HG03139 (cell line): ENCODE data around the gene ZNF735.
"Not testable (repeated sequence)": the region's sequence is repeated elsewhere in the genome, so short reads cannot be mapped to it uniquely, and the experiment has no call there.

ENCODE experiments used
- ATAC-seq: cut with Tn5 transposase; IDR thresholded peaks from one replicate; pipeline ENCODE4 v1.9.1; 2021; ENCODE audit not compliant: unreplicated experiment

Gene ZNF735

GRCh38 chr7:64206903-64207302, at the start of gene ZNF735:
TSS of gene ZNF735 (plus strand) at chr7:64207203. CDS start at chr7:64207203, 0 bp downstream.
- no peak for ATAC-seq

- not testable (repeated sequence) for ATAC-seq
Observed at GRCh38 chr7:64170974-64171373, 36.0 kb upstream of the ZNF735 start.

- no peak for ATAC-seq
Observed at GRCh38 chr7:64174328-64174727, 32.7 kb upstream of the ZNF735 start.

GRCh38 chr7:64174941-64175340, 32.1 kb upstream of the ZNF735 start:
- no peak for ATAC-seq

- ATAC-seq = no peak
Observed at GRCh38 chr7:64180989-64181388, 26.0 kb upstream of the ZNF735 start.

GRCh38 chr7:64181586-64181985, 25.4 kb upstream of the ZNF735 start:
- ATAC-seq = no peak

- no peak for ATAC-seq
Observed at GRCh38 chr7:64182036-64182790, 24.8 kb upstream of the ZNF735 start.

GRCh38 chr7:64183126-64183742, 23.8 kb upstream of the ZNF735 start:
- ATAC-seq = no peak

GRCh38 chr7:64183827-64184372, 23.1 kb upstream of the ZNF735 start:
- ATAC-seq = no peak

- no peak for ATAC-seq
Observed at GRCh38 chr7:64184376-64184775, 22.6 kb upstream of the ZNF735 start.

- ATAC-seq = no peak
Observed at GRCh38 chr7:64187408-64187807, 19.6 kb upstream of the ZNF735 start.

- no peak for ATAC-seq
Observed at GRCh38 chr7:64192148-64192704, 14.8 kb upstream of the ZNF735 start.

GRCh38 chr7:64192775-64193174, 14.2 kb upstream of the ZNF735 start:
- no peak for ATAC-seq

GRCh38 chr7:64219710-64220298, 12.8 kb downstream of the ZNF735 start:
- not testable (repeated sequence) for ATAC-seq

- ATAC-seq = no peak
Observed at GRCh38 chr7:64223366-64223765, 16.4 kb downstream of the ZNF735 start.

- not testable (repeated sequence) for ATAC-seq
Observed at GRCh38 chr7:64228174-64228573, 21.2 kb downstream of the ZNF735 start, which contains the start of gene ZNF679. TSS of gene ZNF679 (plus strand) at chr7:64228474. CDS start at chr7:64249118, 20,644 bp downstream.

- no peak for ATAC-seq
Observed at GRCh38 chr7:64266341-64266919, 59.4 kb downstream of the ZNF735 start.
